ENCODE data around the gene CNN2. TPM values are rescaled to one million over a fixed set of nuclear protein-coding genes. Genes with fewer than 3 reads are reported as not detected.

CNN2 gene
- total RNA-seq, 4 donors from 2014 or later, result 2.2 to 10.1 (median 4.1) TPM

DNA sequence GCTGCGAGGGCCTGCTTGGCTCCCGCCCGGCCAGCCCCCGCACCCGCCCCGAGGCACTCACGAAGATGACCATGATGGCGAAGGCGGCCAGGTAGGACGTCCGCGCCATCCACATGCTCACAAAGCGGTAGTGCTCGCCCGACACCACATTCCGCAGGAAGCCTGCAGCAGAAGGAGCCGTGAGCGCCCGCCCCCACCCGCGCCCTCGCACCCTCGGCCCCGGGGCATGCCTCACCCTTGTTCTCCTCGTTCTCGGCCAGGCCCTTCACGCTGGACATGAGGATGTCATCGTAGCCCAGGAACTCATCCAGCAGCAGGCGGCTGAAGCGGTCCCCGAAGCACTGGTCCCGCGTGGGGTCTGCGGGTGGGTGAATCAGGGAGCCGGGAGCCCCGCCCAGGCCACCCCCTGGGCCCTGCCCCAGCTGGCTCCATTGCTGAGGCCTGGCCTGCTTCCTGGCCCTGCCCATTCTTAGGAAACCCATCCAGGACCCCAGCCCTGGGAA, 14.5 kb upstream of the CNN2 start:
- Histone ChIP-seq H3K27me3 (no peaks in the 10 kb centered on the region), H3K27ac (no peak overlapping the region), H3K9me3 (no peaks in the 10 kb centered on the region), H3K36me3 (peaks cover 0 to 43% of the 10 kb centered on the region in 2 donors), H3K4me3 (no peak overlapping the region), H3K4me1 (peaks cover 19 to 23% of the 10 kb centered on the region in 2 donors)
- ATAC-seq (no peak), DNase-seq (no peak)
- intact Hi-C loops (cut with DNase I; ENCODE audit: low total_unique reads), result no loop called here
- TF ChIP-seq CTCF (IDR thresholded peaks at IDR 0.05 in 4 of 5, conservative IDR thresholded peaks at IDR 0.05 in 1 of 5) (no peak), POLR2A (IDR thresholded peaks at IDR 0.05) (no peak)
- in situ Hi-C loops (cut with MboI; ENCODE audit: low sequenced_read_pairs in 4 of 4), result no loop called here

DNA sequence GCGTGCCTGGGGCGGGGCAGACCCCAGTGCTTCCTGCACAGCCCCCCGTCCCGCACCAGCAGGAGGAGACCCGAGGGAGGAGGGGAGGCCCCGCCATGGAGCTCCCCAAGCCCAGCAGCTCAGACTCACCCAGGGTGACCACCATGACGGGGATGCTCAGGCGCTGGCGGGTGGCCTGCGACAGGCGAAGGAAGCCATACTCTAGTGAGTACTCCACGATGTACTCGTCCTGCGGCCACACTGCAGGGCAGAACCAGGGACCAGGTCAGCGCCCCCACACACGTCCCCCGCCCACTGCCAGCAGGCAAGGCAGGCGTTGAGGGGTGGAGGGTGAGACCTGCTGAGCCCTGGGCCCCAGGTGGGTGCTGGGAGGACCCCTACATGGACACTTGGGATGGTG, 14.1 kb upstream of the CNN2 start:
- no peak for TF ChIP-seq POLR2A (IDR thresholded peaks at IDR 0.05)
- no peak for TF ChIP-seq CTCF (IDR thresholded peaks at IDR 0.05 in 4 of 5, conservative IDR thresholded peaks at IDR 0.05 in 1 of 5)

DNA sequence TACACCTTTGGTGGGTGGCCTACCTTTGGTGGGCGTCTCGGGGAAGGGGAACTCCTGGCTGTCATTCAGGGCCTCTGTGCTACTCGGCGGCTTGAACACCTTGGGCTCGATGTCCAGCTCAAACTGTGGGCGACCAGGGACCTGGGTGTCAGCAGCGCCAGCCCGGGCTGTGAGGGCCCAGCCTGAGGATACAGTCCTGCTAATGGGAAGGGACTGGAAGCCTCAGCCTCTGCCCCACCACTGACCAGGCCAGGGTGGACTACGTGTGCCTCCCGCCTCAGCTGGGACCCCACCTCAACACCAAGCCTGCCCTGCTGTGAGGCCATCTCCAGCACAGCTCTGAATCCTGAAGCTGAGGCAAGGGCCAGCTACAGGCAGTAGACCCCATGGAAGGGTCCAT, 13.2 kb upstream of the CNN2 start:
- H3K27ac ChIP-seq, result no peak overlapping the region
- H3K36me3 ChIP-seq, result peaks cover 0 to 43% of the 10 kb centered on the region in 2 donors
- H3K4me1 ChIP-seq, result peaks cover 33 to 37% of the 10 kb centered on the region in 2 donors
- in situ Hi-C loops (cut with MboI; ENCODE audit: low sequenced_read_pairs in 4 of 4), result no loop called here
- no peak for DNase-seq
- no peak overlapping the region for H3K4me3 ChIP-seq
- TF ChIP-seq POLR2A (IDR thresholded peaks at IDR 0.05) (no peak), CTCF (IDR thresholded peaks at IDR 0.05 in 4 of 5, conservative IDR thresholded peaks at IDR 0.05 in 1 of 5) (no peak)
- H3K27me3 ChIP-seq, result no peaks in the 10 kb centered on the region
- no peaks in the 10 kb centered on the region for H3K9me3 ChIP-seq
- ATAC-seq, result no peak
- intact Hi-C loops (cut with DNase I; ENCODE audit: low total_unique reads), result no loop called here

More for the DNA sequence above, 14.1 kb upstream of the CNN2 start:
- DNase-seq (no peak), ATAC-seq (no peak)
- intact Hi-C loops (cut with DNase I; ENCODE audit: low total_unique reads), result no loop called here
- Histone ChIP-seq H3K4me1 (peaks cover 24 to 28% of the 10 kb centered on the region in 2 donors), H3K27ac (no peak overlapping the region), H3K9me3 (no peaks in the 10 kb centered on the region), H3K36me3 (peaks cover 0 to 43% of the 10 kb centered on the region in 2 donors), H3K27me3 (no peaks in the 10 kb centered on the region), H3K4me3 (no peak overlapping the region)
- in situ Hi-C loops (cut with MboI; ENCODE audit: low sequenced_read_pairs in 4 of 4), result no loop called here

DNA sequence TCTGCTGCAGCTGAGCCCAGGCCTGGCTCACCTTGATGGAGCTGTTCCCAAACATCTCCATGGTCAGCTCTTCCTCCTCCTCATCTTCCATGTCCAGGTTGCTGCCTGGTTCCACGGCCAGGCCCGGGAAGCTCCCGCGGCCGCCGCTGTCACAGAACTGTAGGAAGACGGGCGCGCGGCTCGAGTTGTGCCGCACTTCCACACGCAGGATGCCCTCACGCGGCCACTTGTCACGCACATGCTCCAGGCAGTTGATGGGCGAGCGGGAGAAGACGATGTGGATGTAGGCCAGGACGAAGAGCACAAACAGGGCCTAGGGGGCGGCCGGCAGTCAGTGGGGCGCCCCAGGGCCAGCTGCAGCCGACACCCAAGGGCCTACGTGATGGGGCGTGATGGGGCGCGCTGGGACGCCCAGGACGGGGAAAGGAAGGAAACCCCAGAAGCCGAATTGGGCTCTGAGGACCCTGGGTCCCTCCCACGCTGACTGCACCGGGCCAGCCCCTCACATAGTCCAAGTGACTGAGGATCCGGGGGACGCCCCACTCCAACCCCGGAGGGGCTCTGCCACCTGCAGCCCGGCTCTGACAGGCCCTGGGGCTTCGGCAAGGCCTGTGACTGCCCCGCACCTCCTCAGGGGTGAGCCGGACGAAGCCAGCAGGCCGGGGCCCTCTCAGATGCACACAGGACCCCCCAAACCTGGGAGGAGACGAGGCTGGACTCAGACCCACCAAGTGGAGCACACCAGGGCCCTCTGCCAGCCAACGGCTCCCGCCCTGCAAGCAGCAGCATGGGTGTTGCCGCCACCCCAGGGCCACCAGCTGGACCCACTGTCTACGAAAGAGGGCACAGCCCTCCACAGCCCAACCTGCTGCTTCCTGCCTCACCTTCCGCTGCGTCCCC, 12.0 kb upstream of the CNN2 start:
- no peak for ATAC-seq
- Histone ChIP-seq H3K9me3 (no peaks in the 10 kb centered on the region), H3K27me3 (no peaks in the 10 kb centered on the region), H3K4me3 (no peak overlapping the region), H3K27ac (no peak overlapping the region), H3K4me1 (peaks cover 45 to 49% of the 10 kb centered on the region in 2 donors), H3K36me3 (peaks cover 0 to 43% of the 10 kb centered on the region in 2 donors)
- intact Hi-C loops (cut with DNase I; ENCODE audit: low total_unique reads) (loop anchor here (5.0 kb wide), 1 partner anchor 432 kb away; no protein-coding TSS in a partner anchor), in situ Hi-C loops (cut with MboI; ENCODE audit: low sequenced_read_pairs in 4 of 4) (no loop called here)
- no peak for TF ChIP-seq CTCF (IDR thresholded peaks at IDR 0.05 in 4 of 5, conservative IDR thresholded peaks at IDR 0.05 in 1 of 5)
- no peak for TF ChIP-seq POLR2A (IDR thresholded peaks at IDR 0.05)
- DNase-seq, result no peak

All from gastrocnemius medialis (tissue), 4 donors.